ENCODE measurements around the gene TNXB.

- no peak for TF ChIP-seq CTCF (IDR thresholded peaks at IDR 0.05)
- no peak for TF ChIP-seq POLR2A (IDR thresholded peaks at IDR 0.05)
- no peak for TF ChIP-seq EP300 (IDR thresholded peaks at IDR 0.05)
These were observed 5.7 kb upstream of the TNXB start for GRCh38 chr6:32114796-32115195.
